HG03571 (cell line): ENCODE results near the gene PIN1.

Experiments used
- ATAC-seq: cut with Tn5 transposase; IDR thresholded peaks from one replicate; pipeline ENCODE4 v1.9.1; 2021; ENCODE audit not compliant: unreplicated experiment

PIN1 gene

DNA sequence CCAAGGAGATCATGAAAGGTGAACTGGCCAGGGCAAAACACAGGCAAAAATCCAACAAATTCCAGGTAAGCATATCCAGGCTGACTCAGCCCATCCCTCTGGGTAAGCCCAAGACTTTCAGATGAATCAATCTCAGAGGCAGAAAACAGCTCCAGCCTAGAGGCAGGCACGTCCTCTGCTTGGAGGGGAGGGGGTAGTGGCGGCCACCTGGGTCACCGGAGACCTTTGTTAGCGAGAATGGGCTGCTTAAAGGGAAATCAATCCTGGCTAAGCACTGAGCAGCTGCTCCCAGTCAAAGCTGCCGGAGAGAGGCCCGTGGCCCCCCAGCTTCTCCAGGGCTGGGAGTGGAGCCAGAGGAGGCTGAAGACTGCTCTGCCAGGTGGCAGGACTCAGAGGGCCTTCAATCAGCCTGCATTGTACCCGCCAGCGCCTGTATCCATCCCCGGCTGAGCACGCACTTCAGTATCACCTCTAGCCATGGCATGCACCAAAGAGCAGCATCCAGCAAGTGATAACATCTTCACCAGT lies 48.2 kb downstream of the PIN1 start:
- ATAC-seq: no peak

DNA sequence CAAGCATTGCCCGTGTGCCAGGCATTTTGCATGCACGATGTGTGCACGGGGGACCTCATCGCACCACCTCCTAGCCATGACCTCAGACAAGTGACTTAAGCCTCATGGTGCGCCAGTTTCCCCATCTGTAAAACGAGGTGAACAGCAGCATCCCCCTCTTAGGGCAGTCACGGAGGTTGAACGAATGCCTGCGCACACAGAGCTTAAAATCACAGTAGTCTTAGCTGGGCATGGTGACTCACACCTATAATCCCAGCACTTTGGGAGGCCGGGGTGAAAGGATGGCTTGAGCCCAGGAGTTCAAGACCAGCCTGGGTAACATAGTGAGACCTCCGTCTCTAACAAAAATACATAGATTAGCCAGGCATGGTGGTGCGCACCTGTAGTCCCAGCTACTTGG lies 48.6 kb downstream of the PIN1 start:
- no peak for ATAC-seq

DNA sequence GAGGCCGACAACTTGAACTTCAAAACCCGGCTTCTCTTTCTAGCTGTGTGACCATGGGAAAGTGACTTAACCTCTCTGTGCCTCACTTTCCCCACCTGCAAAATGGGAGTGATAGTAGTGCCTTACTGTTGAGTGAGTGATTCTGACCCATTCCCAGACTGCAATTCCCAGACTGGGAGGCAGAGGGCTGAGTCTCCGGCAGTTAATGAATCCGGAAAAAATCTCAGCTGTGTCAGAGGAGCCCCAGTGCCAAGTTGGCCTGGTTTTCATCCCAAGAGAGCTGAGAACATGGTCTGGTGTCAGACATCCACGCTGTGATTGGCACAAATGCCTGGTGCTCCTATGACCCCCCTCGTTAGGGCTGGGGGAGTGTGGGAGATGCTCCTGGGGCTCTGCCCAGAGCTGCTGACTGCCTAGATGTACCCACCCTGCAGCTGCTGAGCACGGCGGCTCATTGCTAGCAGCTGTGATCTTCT lies 50.0 kb downstream of the PIN1 start:
- no peak for ATAC-seq

DNA sequence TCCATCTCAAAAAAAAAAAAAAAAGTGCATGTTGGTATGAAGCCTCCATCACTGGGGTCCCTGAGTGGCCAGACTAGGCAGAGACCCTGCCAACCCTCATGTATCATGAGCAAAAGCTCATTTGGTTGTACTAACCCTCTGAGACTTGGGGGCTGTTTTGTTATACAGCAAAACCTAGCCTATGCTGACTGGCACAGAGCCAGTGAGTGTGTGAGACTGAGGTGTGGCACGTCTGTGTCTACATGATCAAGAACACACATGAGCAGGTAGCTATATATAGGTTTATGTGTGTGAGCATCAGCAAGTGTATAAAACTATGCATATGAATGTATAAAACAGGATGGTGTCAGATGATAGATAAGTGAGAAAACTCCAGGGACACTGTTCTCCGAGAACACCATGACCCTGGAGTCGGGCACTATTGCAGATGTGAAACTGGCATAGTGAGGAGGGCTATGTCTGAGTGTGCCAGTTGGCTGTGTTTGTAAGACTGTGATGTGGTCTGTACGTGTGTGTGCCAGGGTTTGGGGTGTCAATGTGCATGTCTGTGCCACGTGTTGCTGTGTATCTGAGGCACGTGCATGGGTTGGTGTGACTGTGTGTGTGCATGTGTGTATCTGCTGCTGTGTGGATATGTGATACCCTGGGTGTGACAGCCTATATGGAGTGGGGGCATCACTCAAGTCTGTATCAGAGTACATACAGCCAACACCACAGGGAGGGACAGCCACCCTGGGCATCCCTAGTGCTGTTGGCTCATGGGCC lies 56.7 kb downstream of the PIN1 start:
- no peak for ATAC-seq
